ENCODE results near the gene ZNF487.
"Not testable (repeated sequence)": the region's sequence is repeated elsewhere in the genome, so short reads cannot be mapped to it uniquely, and the experiment has no call there.

ZNF487 gene

GRCh38 chr10:43436291-43437140 is at the start of gene ZNF487:
Gene ZNF487 (plus strand): TSS chr10:43437111. CDS start chr10:43475814, 38,703 bp downstream.
- DNase-seq, result peak; percentile 65

DNA sequence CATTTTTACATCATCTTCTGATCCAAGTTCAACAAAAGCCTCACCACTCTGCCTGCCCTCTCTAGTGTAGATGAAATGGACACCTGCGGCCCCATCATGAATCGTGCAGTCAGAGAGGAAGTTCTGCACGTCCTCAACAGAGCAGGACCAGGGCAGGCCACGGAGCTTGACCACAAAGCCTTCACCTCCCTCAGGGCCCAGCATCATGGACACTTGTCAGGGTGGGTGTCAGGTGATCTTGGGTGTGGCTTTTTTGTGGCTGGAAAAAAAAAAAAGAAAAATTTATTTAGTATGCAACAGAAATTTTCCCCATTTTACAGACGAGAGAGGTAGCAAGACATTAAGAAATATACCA is 49.3 kb upstream of the ZNF487 start:
- DNase-seq, result no peak

GRCh38 chr10:43389867-43390266 is 47.0 kb upstream of the ZNF487 start:
- no peak for DNase-seq

DNA sequence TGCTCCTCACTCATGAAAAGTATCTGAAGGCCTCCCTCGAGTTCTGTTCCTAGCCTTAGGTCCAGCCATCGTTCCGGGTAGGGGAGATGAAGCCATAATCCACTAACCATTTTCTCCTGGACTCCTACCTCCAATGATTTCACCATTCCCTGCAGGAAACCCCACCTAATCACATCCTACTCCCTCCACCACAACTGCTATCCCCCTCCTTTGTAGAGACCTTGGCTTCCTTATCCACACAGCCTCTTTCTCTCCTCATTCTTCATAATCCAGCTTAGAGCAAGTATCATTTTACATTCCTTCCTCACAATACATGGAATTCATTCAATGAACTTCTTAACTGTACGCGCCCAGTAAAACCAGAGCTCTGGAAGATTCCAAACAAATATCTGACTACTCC is 46.6 kb upstream of the ZNF487 start:
- DNase-seq, result no peak

GRCh38 chr10:43390759-43391158 is 46.2 kb upstream of the ZNF487 start:
- no peak for DNase-seq

DNA sequence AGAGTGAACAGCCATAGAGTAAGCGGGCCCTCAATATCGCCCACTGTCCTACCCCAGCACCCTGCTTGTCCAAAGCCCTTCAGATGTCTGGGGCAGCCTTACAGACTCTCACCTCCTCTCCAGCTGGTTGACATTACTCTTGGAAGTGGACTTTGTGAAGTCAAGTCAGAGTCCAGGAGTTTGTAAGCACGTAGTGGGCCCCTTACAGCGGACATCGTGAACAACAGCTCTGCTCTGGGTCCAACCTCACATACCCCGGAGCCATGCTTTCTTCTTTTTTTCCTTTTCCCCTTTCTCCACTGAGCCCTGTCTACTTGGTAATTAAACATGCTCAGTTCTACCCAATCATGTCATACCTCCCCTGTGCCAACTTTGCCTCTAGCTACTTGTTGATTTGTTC is 45.4 kb upstream of the ZNF487 start:
- no peak for DNase-seq

DNA sequence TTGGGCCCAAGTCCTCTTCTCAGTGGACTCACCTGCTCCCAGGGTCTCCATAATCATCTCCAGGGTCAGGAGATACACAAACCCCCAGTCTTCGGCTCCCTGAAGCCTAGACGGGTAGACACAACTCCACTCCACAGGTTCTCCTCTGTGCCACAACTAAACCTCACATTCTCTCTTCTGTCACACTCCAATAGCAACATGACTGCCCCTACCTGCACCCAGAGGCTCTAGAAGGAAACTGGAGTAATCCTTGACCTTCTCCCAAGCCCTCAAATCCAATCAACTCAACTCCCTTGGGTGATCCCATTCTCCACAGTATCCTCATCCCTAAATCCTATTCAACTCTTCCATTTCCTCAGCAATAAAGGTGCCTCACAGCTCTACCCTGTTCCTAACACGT is 44.2 kb upstream of the ZNF487 start:
- DNase-seq, result no peak

GRCh38 chr10:43393186-43393585 is 43.7 kb upstream of the ZNF487 start:
- not testable (repeated sequence) for DNase-seq

DNA sequence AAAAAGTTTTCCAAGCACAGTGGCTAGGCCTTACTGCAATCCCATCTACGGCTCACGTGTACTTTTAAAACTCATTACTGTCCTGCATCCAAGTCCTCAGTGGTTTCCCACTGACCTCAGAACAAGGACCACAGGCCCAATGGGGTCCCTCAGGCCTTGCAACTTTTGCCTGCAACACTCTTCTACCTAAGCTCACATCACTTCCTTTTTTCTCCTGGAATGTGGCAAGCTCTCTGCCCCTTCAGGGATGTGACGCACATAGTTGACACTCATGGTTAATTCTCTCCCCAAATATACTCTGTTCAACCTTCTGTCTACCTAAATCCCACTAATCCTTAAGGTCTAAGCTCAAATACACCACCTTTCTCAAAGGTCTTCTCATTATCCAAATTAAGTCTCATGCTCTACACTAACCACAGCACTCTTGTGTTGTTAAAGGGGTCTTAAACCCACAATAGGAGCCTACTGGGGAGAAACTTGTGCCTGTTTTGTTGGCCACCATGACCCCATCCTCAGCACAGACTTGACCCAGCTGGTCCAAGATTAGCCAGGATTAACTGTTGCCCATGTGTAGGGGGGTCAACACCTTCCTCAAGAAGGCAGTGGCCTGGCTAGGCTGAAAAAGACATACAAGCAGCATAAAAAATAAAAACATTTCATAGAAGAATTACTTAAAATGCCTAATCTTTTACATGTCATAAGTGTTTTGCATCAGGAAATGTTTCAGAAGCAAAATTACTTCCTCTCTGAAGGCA is 43.1 kb upstream of the ZNF487 start:
- no peak for DNase-seq

DNA sequence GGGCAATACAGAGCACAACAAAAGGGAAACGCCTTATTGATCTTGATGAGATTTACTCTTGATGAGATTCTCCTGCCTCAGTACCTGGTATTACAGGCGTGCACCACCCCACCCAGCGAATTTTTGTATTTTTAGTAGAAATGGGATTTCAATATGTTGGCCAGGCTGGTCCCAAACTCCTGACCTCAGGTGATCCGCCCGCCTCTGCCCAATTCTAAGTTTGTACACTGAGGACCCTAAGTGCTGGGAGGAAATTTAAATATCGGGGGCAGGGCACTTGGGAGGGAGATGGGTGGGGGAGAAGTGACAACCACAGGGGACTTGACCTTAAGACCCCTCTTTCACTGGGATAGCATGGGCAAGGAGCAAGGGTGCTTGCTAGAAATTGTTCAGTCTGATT is 42.0 kb upstream of the ZNF487 start:
- DNase-seq, result no peak

DNA sequence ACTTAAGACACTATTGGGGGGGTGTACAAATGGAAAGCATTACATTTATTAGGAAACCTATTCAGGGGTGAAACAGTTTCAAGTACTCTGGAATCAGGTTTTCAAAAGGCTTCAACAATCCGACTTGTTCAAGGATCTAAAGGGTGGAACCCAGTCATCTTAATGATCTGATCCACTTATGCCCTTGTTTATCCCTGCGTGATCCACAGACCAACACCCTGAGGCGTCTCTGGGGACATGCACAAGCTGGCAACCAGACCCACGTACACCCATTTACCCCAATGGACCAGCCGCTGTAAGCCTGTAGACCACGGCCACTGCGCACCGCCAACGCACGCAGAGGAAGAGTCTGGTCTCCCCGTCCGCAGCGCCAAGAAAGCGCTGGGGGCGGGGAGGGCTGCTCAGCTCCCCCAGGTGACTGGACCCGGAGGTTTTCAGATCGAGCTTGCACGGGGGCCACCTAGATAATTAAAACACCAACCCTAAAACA is 41.3 kb upstream of the ZNF487 start:
- no peak for DNase-seq

GRCh38 chr10:43396061-43396927 is 40.6 kb upstream of the ZNF487 start:
- peak; percentile 30 for DNase-seq

GRCh38 chr10:43396928-43397624 is 39.8 kb upstream of the ZNF487 start:
- DNase-seq, result peak; percentile 41

- DNase-seq, result no peak
Observed at GRCh38 chr10:43398939-43399319, 38.0 kb upstream of the ZNF487 start.

- DNase-seq, result no peak
Observed at GRCh38 chr10:43399320-43400310, 37.3 kb upstream of the ZNF487 start.

DNA sequence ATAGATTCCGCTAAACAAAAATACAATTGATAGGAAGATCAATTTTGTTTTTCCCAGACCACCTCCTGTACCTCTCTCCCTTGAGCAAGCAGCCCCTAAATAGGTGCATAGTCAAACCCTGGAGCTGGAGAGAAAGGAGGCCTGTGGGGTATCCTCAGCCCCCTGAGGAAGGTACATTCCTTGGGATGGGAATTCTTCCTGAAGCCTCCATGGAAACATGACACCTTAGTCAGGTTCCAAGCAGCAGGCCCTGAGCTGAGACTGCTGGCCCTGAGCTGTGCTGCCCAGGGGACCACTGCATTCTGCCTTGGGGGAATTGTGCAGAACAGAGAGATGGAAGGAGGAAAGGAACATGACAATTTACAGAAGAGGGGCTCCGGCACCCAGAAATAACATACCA is 35.3 kb upstream of the ZNF487 start:
- no peak for DNase-seq

DNA sequence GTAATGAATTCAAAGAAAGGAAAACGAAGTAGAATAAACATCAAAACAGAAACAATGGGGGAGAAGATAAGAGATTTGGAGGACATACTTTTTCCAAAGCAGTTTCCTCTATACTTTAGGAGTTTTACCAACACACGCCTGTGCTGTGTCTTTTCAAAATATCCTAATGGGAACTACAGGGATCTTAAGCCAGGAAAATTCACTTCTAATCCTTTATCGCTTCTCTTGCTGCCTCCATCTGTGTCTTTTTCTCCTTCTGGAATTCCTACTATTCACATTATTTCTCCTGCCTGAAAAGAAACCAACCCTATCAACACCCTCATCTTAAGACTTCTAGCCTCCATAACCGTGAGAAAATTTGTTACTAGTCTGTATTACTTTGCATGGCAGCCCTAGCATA is 34.7 kb upstream of the ZNF487 start:
- DNase-seq, result no peak

GRCh38 chr10:43402880-43403452 is 33.9 kb upstream of the ZNF487 start:
- no peak for DNase-seq

DNA sequence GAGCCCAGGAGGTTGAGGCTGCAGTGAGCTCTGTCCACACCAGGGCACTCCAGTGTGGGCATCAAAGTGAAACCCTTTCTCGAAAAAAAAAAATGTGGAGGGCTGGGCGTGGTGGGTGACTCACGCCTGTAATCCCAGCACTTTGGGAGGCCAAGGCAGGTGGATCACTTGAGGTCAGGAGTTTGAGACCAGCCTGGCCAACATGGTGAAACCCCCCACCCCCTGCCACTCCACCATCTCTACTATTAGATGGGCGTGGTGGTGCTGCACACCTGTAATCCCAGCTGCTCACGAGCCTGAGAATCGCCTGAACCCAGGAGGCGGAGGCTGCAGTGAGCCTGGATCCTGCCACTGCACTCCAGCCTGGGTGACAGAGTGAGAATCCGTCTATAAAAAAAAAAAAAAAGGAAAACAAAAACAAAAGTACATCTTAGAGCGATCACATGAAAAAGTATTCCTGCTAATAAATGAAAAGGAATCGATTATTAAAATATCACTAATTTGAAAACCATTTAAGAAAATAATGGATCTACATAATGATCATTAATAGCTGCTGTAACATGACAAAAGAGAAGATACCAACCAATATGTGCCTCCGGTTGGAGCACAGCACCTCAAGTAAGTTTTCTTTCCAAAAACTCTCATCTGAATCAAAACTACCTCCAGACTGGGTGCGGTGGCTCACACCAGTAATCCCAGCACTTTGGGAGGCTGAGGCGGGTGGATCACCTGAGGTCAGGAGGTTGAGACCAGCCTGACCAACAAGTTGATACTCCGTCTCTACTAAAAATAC is 32.8 kb upstream of the ZNF487 start:
- no peak for DNase-seq

DNA sequence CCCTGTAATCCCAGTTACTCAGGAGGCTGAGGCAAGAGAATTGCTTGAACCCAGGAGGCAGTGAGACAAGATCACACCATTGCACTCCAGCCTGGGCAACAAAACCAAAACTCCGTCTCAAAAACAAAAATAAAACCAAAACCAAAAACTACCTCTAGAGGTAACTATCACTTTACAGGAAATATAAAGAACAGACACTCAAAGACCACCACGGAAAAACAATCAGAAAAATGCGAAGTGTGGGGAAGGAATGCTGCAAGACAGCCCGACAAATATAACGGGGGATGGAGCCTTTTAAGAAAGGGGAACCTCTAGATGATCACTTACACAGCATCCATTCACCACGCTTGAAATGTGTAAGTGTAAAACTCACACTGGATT is 32.2 kb upstream of the ZNF487 start:
- no peak for DNase-seq

Measured in DMS79 treated with DMSO at 0.1 percent for 48 hours (cell line).